Osteoblast (primary cell): ENCODE results near the gene NELFE. TPM values are rescaled to one million over a fixed set of nuclear protein-coding genes. Genes with fewer than 3 reads are reported as not detected.

Experiments used
- DNase-seq: peaks from one replicate; pipeline ENCODE4 v3.0.0; 2011; ENCODE audit warnings: low spot score, mixed read lengths; ENCODE audit not compliant: insufficient read length; ENCODE audit errors: missing footprints
- H2AFZ ChIP-seq: 2 replicates; pipeline ENCODE4 v1.6.0; 2011; ENCODE audit warnings: mild to moderate bottlenecking, low read length
- H3K27ac ChIP-seq: 2 replicates; pipeline ENCODE4 v1.5.1; 2011; ENCODE audit warnings: mild to moderate bottlenecking, low read depth, low read length, moderate library complexity
- H3K27me3 ChIP-seq: 2 replicates; pipeline ENCODE4 v1.6.0; 2012; ENCODE audit warnings: mild to moderate bottlenecking, control low read depth, inconsistent platforms, low read length, moderate library complexity; ENCODE audit not compliant: insufficient read depth
- H3K36me3 ChIP-seq: 2 replicates; pipeline ENCODE4 v1.5.1; 2011; ENCODE audit warnings: mild to moderate bottlenecking, low read length, control low read depth, moderate library complexity; ENCODE audit not compliant: insufficient read depth
- H3K4me1 ChIP-seq: 2 replicates; pipeline ENCODE4 v1.5.1; 2011; ENCODE audit warnings: mild to moderate bottlenecking, low read length, control low read depth, moderate library complexity; ENCODE audit not compliant: insufficient read depth
- H3K4me2 ChIP-seq: 2 replicates; pipeline ENCODE4 v1.6.0; 2011; ENCODE audit warnings: mild to moderate bottlenecking, low read length; ENCODE audit not compliant: insufficient read depth
- H3K4me3 ChIP-seq: fragments of 200-600 bp; sonication (generic); 3 replicates; pipeline ENCODE4 v1.5.1; 2012; ENCODE audit warnings: mild to moderate bottlenecking, low read length, inconsistent platforms; ENCODE audit not compliant: insufficient read depth
- H3K79me2 ChIP-seq: 2 replicates; pipeline ENCODE4 v1.6.0; 2012; ENCODE audit warnings: mild to moderate bottlenecking, low read length, control low read depth, inconsistent platforms; ENCODE audit not compliant: insufficient read depth
- H3K9me3 ChIP-seq: 2 replicates; pipeline ENCODE4 v1.5.1; 2011; ENCODE audit warnings: low read depth, low read length, control low read depth
- H4K20me1 ChIP-seq: 2 replicates; pipeline ENCODE4 v1.6.0; 2012; ENCODE audit warnings: mild to moderate bottlenecking, low read length, control low read depth; ENCODE audit not compliant: insufficient read depth
- total RNA-seq: library from RNA; depleted of rRNA; stranded (reverse); fragments of >200 nt; gene quantifications from 2 replicates; pipeline ENCODE4 v1.2.3, GENCODE V29; 2012
- TF ChIP-seq, protein P1 (sequence below): IDR thresholded peaks from 2 replicates; pipeline ENCODE4 v1.5.1; 2011; ENCODE audit warnings: mild to moderate bottlenecking, low read depth, low read length, moderate library complexity; ENCODE audit errors: extremely low read depth

The NELFE gene
- total RNA-seq, 1 donor = 86.5 TPM

- Histone ChIP-seq H3K27me3 (no peaks in the 10 kb centered on the region), H3K4me3 (no peak overlapping the region), H3K79me2 (peaks cover 41% of the 10 kb centered on the region), H3K36me3 (peaks cover 66% of the 10 kb centered on the region), H3K4me2 (no peak overlapping the region), H3K9me3 (no peaks in the 10 kb centered on the region), H3K27ac (no peak overlapping the region), H3K4me1 (peaks cover 28% of the 10 kb centered on the region), H2AFZ (no peak overlapping the region), H4K20me1 (peaks cover 4% of the 10 kb centered on the region)
- TF ChIP-seq, protein P1, sequence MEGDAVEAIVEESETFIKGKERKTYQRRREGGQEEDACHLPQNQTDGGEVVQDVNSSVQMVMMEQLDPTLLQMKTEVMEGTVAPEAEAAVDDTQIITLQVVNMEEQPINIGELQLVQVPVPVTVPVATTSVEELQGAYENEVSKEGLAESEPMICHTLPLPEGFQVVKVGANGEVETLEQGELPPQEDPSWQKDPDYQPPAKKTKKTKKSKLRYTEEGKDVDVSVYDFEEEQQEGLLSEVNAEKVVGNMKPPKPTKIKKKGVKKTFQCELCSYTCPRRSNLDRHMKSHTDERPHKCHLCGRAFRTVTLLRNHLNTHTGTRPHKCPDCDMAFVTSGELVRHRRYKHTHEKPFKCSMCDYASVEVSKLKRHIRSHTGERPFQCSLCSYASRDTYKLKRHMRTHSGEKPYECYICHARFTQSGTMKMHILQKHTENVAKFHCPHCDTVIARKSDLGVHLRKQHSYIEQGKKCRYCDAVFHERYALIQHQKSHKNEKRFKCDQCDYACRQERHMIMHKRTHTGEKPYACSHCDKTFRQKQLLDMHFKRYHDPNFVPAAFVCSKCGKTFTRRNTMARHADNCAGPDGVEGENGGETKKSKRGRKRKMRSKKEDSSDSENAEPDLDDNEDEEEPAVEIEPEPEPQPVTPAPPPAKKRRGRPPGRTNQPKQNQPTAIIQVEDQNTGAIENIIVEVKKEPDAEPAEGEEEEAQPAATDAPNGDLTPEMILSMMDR = no peak
- peak; percentile 66 for DNase-seq
These were observed 9.6 kb upstream of the NELFE start for GRCh38 chr6:31968326-31968725.

DNA sequence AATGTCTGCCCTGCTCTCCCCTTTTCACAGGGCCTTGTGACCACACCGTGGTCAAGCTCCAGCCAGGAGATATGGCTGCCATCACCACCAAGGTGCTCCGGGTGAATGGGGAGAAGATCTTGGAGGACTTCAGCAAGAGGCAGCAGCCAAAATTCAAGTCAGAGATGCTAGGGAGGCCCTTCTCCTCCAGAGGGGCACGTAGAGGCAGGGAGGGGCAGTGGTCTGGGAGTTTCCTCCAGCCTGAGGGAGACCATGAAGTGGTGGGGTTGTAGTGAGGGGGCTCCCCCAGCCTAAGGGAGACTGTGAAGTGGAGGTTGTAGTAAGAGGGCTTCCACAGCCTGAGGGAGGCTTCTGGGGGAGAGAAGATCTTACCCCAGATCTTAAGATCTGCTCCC lies 9.2 kb upstream of the NELFE start:
- Histone ChIP-seq H3K79me2 (peaks cover 37% of the 10 kb centered on the region), H4K20me1 (peaks cover 4% of the 10 kb centered on the region), H3K4me3 (no peak overlapping the region), H3K9me3 (no peaks in the 10 kb centered on the region), H2AFZ (no peak overlapping the region), H3K4me2 (no peak overlapping the region), H3K27me3 (no peaks in the 10 kb centered on the region), H3K4me1 (peaks cover 24% of the 10 kb centered on the region), H3K27ac (no peak overlapping the region), H3K36me3 (peaks cover 70% of the 10 kb centered on the region)
- TF ChIP-seq, protein P1 = no peak
- peak; percentile 65 for DNase-seq

- H3K4me1 ChIP-seq = peaks cover 20% of the 10 kb centered on the region
- DNase-seq = peak; percentile 54
- H3K27ac ChIP-seq = no peak overlapping the region
- peaks cover 76% of the 10 kb centered on the region for H3K36me3 ChIP-seq
- peaks cover 32% of the 10 kb centered on the region for H3K79me2 ChIP-seq
- no peak overlapping the region for H3K4me2 ChIP-seq
- no peak overlapping the region for H3K4me3 ChIP-seq
- no peaks in the 10 kb centered on the region for H3K27me3 ChIP-seq
- H4K20me1 ChIP-seq = peaks cover 4% of the 10 kb centered on the region
- no peaks in the 10 kb centered on the region for H3K9me3 ChIP-seq
- TF ChIP-seq, protein P1 = no peak
- no peak overlapping the region for H2AFZ ChIP-seq
These were observed 8.5 kb upstream of the NELFE start for GRCh38 chr6:31966997-31967925.

DNA sequence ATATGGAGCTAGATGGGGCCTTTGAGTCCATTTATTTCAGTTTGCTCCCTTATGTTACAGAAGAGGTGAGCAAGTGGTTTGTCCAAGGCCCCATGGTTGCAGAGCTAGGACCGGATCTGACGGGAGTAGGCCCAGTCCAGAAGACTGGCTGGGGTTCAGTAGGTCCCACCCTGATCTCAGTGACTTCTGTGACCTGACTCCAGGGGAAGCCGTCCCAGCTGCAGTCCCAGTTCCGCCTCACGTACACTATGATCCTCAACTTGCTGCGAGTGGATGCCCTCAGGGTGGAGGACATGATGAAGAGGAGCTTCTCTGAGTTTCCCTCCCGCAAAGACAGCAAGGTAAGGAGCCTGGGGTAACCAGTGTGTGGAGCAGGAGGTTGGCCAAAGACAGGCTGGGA lies 7.7 kb upstream of the NELFE start:
- no peaks in the 10 kb centered on the region for H3K9me3 ChIP-seq
- no peak overlapping the region for H3K4me2 ChIP-seq
- peaks cover 20% of the 10 kb centered on the region for H3K4me1 ChIP-seq
- H3K27me3 ChIP-seq = no peaks in the 10 kb centered on the region
- TF ChIP-seq, protein P1 = no peak
- peaks cover 31% of the 10 kb centered on the region for H3K79me2 ChIP-seq
- no peak overlapping the region for H2AFZ ChIP-seq
- no peak overlapping the region for H3K4me3 ChIP-seq
- H4K20me1 ChIP-seq = peaks cover 4% of the 10 kb centered on the region
- H3K27ac ChIP-seq = no peak overlapping the region
- H3K36me3 ChIP-seq = peaks cover 84% of the 10 kb centered on the region
- peak; percentile 39 for DNase-seq
